ENCODE measurements around the gene LRRC38. TPM values are rescaled to one million over a fixed set of nuclear protein-coding genes. Genes with fewer than 3 reads are reported as not detected.
"Not testable (repeated sequence)": the region's sequence is repeated elsewhere in the genome, so short reads cannot be mapped to it uniquely, and the experiment has no call there.

LRRC38 gene
- polyA plus RNA-seq, 2 donors = 0.04 to 0.09 TPM

DNA sequence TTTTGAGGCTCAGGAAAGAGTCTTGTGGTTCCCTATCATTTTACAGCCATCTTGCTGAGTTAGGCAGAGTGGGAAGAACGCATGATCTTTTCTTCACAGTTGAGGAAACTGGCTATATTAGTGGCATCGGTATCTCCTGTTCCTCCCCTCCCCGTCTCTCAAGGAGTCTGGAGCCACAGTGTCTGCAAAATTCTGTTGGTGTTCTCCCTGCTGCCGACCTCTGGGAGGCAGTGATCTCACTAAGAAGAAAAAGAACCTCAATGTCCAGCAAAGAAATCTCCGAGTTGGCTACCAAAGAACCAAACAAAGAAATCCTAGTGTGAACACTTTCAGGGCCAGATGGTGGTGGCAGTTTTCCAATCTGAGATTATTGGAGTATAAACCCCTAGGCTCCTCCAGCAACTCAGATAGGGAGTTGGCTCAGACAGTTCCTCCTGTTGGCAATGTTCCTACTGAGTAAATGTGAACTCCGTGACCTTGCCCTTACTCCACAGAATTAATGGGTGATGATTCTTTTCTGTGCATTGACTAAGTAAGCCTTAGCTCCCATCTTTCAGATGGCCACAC lies 62.3 kb downstream of the LRRC38 start:
- Histone ChIP-seq H3K27me3 (ENCODE audit: control insufficient read depth in 1 of 2, insufficient read depth in 2 of 2, low read length in 2 of 2) (peaks cover 0 to 3% of the 10 kb centered on the region in 2 donors), H3K4me1 (ENCODE audit: control insufficient read depth in 2 of 2, insufficient read depth in 2 of 2, low read length in 1 of 2) (no peaks in the 10 kb centered on the region), H3K27ac (ENCODE audit: low read depth in 2 of 2, low read length in 1 of 2) (no peak overlapping the region), H3K36me3 (ENCODE audit: control insufficient read depth in 2 of 2, insufficient read depth in 2 of 2, low read length in 1 of 2) (no peaks in the 10 kb centered on the region), H3K9me3 (ENCODE audit: control insufficient read depth in 2 of 2, insufficient read depth in 1 of 2, low read depth in 1 of 2, low read length in 1 of 2) (peaks cover 0 to 2% of the 10 kb centered on the region in 2 donors), H3K4me3 (ENCODE audit: low read depth in 1 of 2, low read length in 2 of 2) (no peak overlapping the region)
- WGBS, 2 donors = 35 to 45% methylated on average over 6 of the region's 6 CpGs

GRCh38 chr1:13450204-13450603 lies 63.6 kb downstream of the LRRC38 start:
- no peaks in the 10 kb centered on the region for H3K27me3 ChIP-seq (ENCODE audit: control insufficient read depth in 1 of 2, insufficient read depth in 2 of 2, low read length in 2 of 2)
- H3K36me3 ChIP-seq (ENCODE audit: control insufficient read depth in 2 of 2, insufficient read depth in 2 of 2, low read length in 1 of 2) = no peaks in the 10 kb centered on the region
- no peaks in the 10 kb centered on the region for H3K4me1 ChIP-seq (ENCODE audit: control insufficient read depth in 2 of 2, insufficient read depth in 2 of 2, low read length in 1 of 2)
- no peak overlapping the region for H3K27ac ChIP-seq (ENCODE audit: low read depth in 2 of 2, low read length in 1 of 2)
- H3K4me3 ChIP-seq (ENCODE audit: low read depth in 1 of 2, low read length in 2 of 2) = no peak overlapping the region
- 50 to 62% methylated on average over 7 of the region's 7 CpGs for WGBS, 2 donors
- peaks cover 0 to 2% of the 10 kb centered on the region in 2 donors for H3K9me3 ChIP-seq (ENCODE audit: control insufficient read depth in 2 of 2, insufficient read depth in 1 of 2, low read depth in 1 of 2, low read length in 1 of 2)

- Histone ChIP-seq H3K4me1 (ENCODE audit: control insufficient read depth in 2 of 2, insufficient read depth in 2 of 2, low read length in 1 of 2) (no peaks in the 10 kb centered on the region), H3K27me3 (ENCODE audit: control insufficient read depth in 1 of 2, insufficient read depth in 2 of 2, low read length in 2 of 2) (no peaks in the 10 kb centered on the region), H3K9me3 (ENCODE audit: control insufficient read depth in 2 of 2, insufficient read depth in 1 of 2, low read depth in 1 of 2, low read length in 1 of 2) (peaks cover 0 to 2% of the 10 kb centered on the region in 2 donors), H3K36me3 (ENCODE audit: control insufficient read depth in 2 of 2, insufficient read depth in 2 of 2, low read length in 1 of 2) (no peaks in the 10 kb centered on the region), H3K27ac (ENCODE audit: low read depth in 2 of 2, low read length in 1 of 2) (no peak overlapping the region), H3K4me3 (ENCODE audit: low read depth in 1 of 2, low read length in 2 of 2) (no peak overlapping the region)
- WGBS, 2 donors = 28 to 38% methylated on average over 10 of the region's 10 CpGs
These were observed 70.3 kb downstream of the LRRC38 start for GRCh38 chr1:13443335-13443979.

GRCh38 chr1:13439104-13439783 lies 74.6 kb downstream of the LRRC38 start:
- WGBS, 2 donors = 93 to 95% methylated on average over 47 to 49 of the region's 49 CpGs
- H3K27me3 ChIP-seq (ENCODE audit: control insufficient read depth in 1 of 2, insufficient read depth in 2 of 2, low read length in 2 of 2); H3K36me3 ChIP-seq (ENCODE audit: control insufficient read depth in 2 of 2, insufficient read depth in 2 of 2, low read length in 1 of 2); H3K4me1 ChIP-seq (ENCODE audit: control insufficient read depth in 2 of 2, insufficient read depth in 2 of 2, low read length in 1 of 2); H3K4me3 ChIP-seq (ENCODE audit: low read depth in 1 of 2, low read length in 2 of 2); H3K9me3 ChIP-seq (ENCODE audit: control insufficient read depth in 2 of 2, insufficient read depth in 1 of 2, low read depth in 1 of 2, low read length in 1 of 2); H3K27ac ChIP-seq (ENCODE audit: low read depth in 2 of 2, low read length in 1 of 2): not testable (repeated sequence)

DNA sequence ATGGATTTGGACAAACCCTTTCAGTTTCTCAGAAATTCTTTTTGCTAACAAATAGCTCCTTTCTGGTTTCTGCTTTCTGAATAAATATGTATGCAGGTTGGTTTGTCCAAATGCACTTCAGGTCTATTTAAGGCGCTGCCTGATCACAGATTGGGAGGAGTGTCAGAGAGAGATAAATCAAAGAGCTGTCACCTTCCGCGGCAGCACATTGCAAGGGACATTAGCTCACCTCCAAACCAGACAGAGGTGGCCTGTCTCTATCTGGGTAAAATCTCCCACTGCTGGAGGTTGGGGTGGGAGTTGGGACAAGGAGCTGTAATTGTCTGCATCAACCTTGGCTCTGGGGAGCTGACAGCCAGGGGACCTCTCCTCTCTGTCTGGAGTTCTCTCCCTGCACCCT lies 78.3 kb downstream of the LRRC38 start:
- 54 to 61% methylated on average over 3 of the region's 3 CpGs for WGBS, 2 donors
- Histone ChIP-seq H3K4me1 (ENCODE audit: control insufficient read depth in 2 of 2, insufficient read depth in 2 of 2, low read length in 1 of 2) (no peaks in the 10 kb centered on the region), H3K36me3 (ENCODE audit: control insufficient read depth in 2 of 2, insufficient read depth in 2 of 2, low read length in 1 of 2) (no peaks in the 10 kb centered on the region), H3K9me3 (ENCODE audit: control insufficient read depth in 2 of 2, insufficient read depth in 1 of 2, low read depth in 1 of 2, low read length in 1 of 2) (no peaks in the 10 kb centered on the region), H3K4me3 (ENCODE audit: low read depth in 1 of 2, low read length in 2 of 2) (no peak overlapping the region), H3K27ac (ENCODE audit: low read depth in 2 of 2, low read length in 1 of 2) (no peak overlapping the region), H3K27me3 (ENCODE audit: control insufficient read depth in 1 of 2, insufficient read depth in 2 of 2, low read length in 2 of 2) (no peaks in the 10 kb centered on the region)

DNA sequence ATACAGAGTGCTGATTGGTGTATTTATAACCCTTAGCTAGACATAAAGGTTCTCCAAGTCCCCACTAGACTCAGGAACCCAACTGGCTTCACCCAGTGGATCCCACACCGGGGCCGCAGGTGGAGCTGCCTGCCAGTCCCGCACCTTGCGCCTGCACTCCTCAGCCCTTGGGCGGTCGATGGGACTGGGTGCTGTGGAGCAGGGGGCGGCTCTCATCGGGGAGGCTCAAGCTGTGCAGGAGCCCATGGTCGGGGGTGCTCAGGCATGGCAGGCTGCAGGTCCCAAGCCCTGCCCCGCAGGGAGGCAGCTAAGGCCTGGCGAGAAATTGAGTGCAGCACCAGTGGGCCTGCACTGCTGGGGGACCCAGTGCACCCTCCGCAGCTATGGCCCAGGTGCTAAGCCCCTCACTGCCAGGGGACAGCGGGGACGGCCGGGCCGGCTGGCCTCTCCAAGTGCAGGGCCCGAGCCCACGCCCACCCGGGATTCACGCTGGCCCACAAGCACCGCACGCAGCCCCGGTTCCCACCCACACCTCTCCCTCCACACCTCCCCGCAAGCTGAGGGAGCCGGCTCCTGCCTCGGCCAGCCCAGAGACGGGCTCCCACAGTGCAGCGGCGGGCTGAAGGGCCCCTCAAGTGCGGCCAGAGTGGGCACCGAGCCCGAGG lies 80.0 kb downstream of the LRRC38 start:
- not testable (repeated sequence) for H3K4me1 ChIP-seq (ENCODE audit: control insufficient read depth in 2 of 2, insufficient read depth in 2 of 2, low read length in 1 of 2); H3K27ac ChIP-seq (ENCODE audit: low read depth in 2 of 2, low read length in 1 of 2); H3K9me3 ChIP-seq (ENCODE audit: control insufficient read depth in 2 of 2, insufficient read depth in 1 of 2, low read depth in 1 of 2, low read length in 1 of 2); H3K4me3 ChIP-seq (ENCODE audit: low read depth in 1 of 2, low read length in 2 of 2); H3K36me3 ChIP-seq (ENCODE audit: control insufficient read depth in 2 of 2, insufficient read depth in 2 of 2, low read length in 1 of 2); H3K27me3 ChIP-seq (ENCODE audit: control insufficient read depth in 1 of 2, insufficient read depth in 2 of 2, low read length in 2 of 2)
- WGBS, 2 donors = 92 to 94% methylated on average over 30 to 32 of the region's 32 CpGs

DNA sequence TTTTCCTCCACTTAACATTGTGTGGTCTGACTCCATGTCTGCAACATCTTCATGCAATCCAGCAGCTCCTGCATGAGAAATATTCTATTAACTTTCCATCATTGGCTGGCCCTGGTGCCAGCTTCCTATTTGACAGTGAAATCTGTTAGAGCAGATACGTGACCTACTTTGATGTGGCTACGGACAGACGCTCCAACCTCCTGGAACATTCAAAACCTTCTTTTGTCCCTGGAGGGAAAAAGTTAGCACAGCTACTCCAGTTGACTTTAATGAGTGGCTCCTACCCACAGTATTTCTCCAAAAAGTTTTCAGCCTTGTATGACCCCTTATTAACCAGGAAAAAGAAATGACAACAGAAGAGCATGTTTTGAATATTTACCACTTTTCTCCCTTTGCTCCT lies 81.6 kb downstream of the LRRC38 start:
- Histone ChIP-seq H3K4me1 (ENCODE audit: control insufficient read depth in 2 of 2, insufficient read depth in 2 of 2, low read length in 1 of 2) (no peaks in the 10 kb centered on the region), H3K36me3 (ENCODE audit: control insufficient read depth in 2 of 2, insufficient read depth in 2 of 2, low read length in 1 of 2) (no peaks in the 10 kb centered on the region), H3K27ac (ENCODE audit: low read depth in 2 of 2, low read length in 1 of 2) (no peak overlapping the region), H3K9me3 (ENCODE audit: control insufficient read depth in 2 of 2, insufficient read depth in 1 of 2, low read depth in 1 of 2, low read length in 1 of 2) (no peaks in the 10 kb centered on the region), H3K27me3 (ENCODE audit: control insufficient read depth in 1 of 2, insufficient read depth in 2 of 2, low read length in 2 of 2) (no peaks in the 10 kb centered on the region), H3K4me3 (ENCODE audit: low read depth in 1 of 2, low read length in 2 of 2) (no peak overlapping the region)
- WGBS, 2 donors = 43 to 46% methylated on average over 3 of the region's 3 CpGs

DNA sequence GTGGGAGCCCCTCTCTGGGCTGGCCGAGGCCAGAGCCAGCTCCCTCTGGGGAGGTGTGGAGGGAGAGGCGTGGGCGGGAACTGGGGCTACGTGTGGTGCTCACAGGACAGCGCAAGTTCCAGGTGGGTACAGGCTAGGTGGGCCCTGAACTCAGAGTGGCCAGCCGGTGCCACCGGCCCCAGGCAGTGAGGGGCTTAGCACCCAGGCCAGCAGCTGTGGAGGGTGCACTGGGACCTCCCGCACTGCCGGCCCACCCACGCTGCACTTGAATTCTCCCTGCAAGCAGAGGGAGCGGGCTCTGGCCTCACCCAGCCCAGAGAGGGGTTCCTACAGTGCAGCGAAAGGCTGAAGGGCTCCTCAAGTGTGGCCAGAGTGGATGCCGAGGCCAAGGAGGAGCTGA lies 83.3 kb downstream of the LRRC38 start:
- no peak overlapping the region for H3K4me3 ChIP-seq (ENCODE audit: low read depth in 1 of 2, low read length in 2 of 2)
- H3K4me1 ChIP-seq (ENCODE audit: control insufficient read depth in 2 of 2, insufficient read depth in 2 of 2, low read length in 1 of 2) = no peaks in the 10 kb centered on the region
- 90 to 95% methylated on average over 13 of the region's 13 CpGs for WGBS, 2 donors
- no peaks in the 10 kb centered on the region for H3K36me3 ChIP-seq (ENCODE audit: control insufficient read depth in 2 of 2, insufficient read depth in 2 of 2, low read length in 1 of 2)
- no peaks in the 10 kb centered on the region for H3K9me3 ChIP-seq (ENCODE audit: control insufficient read depth in 2 of 2, insufficient read depth in 1 of 2, low read depth in 1 of 2, low read length in 1 of 2)
- H3K27ac ChIP-seq (ENCODE audit: low read depth in 2 of 2, low read length in 1 of 2) = no peak overlapping the region
- no peaks in the 10 kb centered on the region for H3K27me3 ChIP-seq (ENCODE audit: control insufficient read depth in 1 of 2, insufficient read depth in 2 of 2, low read length in 2 of 2)
